GM19035 (cell line): ENCODE results near the gene KCNQ1OT1.

Experiments
- ATAC-seq: cut with Tn5 transposase; IDR thresholded peaks from one replicate; pipeline ENCODE4 v1.9.1; 2021; ENCODE audit not compliant: unreplicated experiment

Gene KCNQ1OT1

GRCh38 chr11:2688381-2689231 is 11.2 kb downstream of the KCNQ1OT1 start:
- ATAC-seq, result no peak

- ATAC-seq, result no peak
Observed at GRCh38 chr11:2687782-2688191, 12.0 kb downstream of the KCNQ1OT1 start.

GRCh38 chr11:2687223-2687530 is 12.6 kb downstream of the KCNQ1OT1 start:
- no peak for ATAC-seq

GRCh38 chr11:2686360-2687222 is 13.2 kb downstream of the KCNQ1OT1 start:
- ATAC-seq, result no peak

- no peak for ATAC-seq
Observed at GRCh38 chr11:2685566-2686359, 14.0 kb downstream of the KCNQ1OT1 start.

GRCh38 chr11:2685051-2685450 is 14.7 kb downstream of the KCNQ1OT1 start:
- ATAC-seq, result no peak

- no peak for ATAC-seq
Observed at GRCh38 chr11:2684581-2684980, 15.2 kb downstream of the KCNQ1OT1 start.

- no peak for ATAC-seq
Observed at GRCh38 chr11:2683806-2684205, 16.0 kb downstream of the KCNQ1OT1 start.

- no peak for ATAC-seq
Observed at GRCh38 chr11:2681408-2682145, 18.2 kb downstream of the KCNQ1OT1 start.

GRCh38 chr11:2679011-2679676 is 20.6 kb downstream of the KCNQ1OT1 start:
- ATAC-seq, result no peak

- ATAC-seq, result no peak
Observed at GRCh38 chr11:2678396-2678795, 21.4 kb downstream of the KCNQ1OT1 start.

- ATAC-seq, result no peak
Observed at GRCh38 chr11:2677127-2677526, 22.7 kb downstream of the KCNQ1OT1 start.

GRCh38 chr11:2675540-2675939 is 24.3 kb downstream of the KCNQ1OT1 start:
- ATAC-seq, result no peak

GRCh38 chr11:2674658-2675131 is 25.1 kb downstream of the KCNQ1OT1 start:
- no peak for ATAC-seq

GRCh38 chr11:2673871-2674471 is 25.8 kb downstream of the KCNQ1OT1 start:
- ATAC-seq, result no peak

GRCh38 chr11:2673250-2673610 is 26.6 kb downstream of the KCNQ1OT1 start:
- ATAC-seq, result no peak

- ATAC-seq, result no peak
Observed at GRCh38 chr11:2672553-2673249, 27.1 kb downstream of the KCNQ1OT1 start.

- no peak for ATAC-seq
Observed at GRCh38 chr11:2671748-2672147, 28.0 kb downstream of the KCNQ1OT1 start.

GRCh38 chr11:2670541-2671100 is 29.2 kb downstream of the KCNQ1OT1 start:
- ATAC-seq, result no peak
